HG03378 (cell line): ENCODE data around the gene SPOP.
"Not testable (repeated sequence)": the region's sequence is repeated elsewhere in the genome, so short reads cannot be mapped to it uniquely, and the experiment has no call there.

Source experiments
- ATAC-seq: cut with Tn5 transposase; IDR thresholded peaks from one replicate; pipeline ENCODE4 v1.9.1; 2021; ENCODE audit warnings: mild to moderate bottlenecking, moderate library complexity; ENCODE audit not compliant: unreplicated experiment

Gene SPOP

DNA sequence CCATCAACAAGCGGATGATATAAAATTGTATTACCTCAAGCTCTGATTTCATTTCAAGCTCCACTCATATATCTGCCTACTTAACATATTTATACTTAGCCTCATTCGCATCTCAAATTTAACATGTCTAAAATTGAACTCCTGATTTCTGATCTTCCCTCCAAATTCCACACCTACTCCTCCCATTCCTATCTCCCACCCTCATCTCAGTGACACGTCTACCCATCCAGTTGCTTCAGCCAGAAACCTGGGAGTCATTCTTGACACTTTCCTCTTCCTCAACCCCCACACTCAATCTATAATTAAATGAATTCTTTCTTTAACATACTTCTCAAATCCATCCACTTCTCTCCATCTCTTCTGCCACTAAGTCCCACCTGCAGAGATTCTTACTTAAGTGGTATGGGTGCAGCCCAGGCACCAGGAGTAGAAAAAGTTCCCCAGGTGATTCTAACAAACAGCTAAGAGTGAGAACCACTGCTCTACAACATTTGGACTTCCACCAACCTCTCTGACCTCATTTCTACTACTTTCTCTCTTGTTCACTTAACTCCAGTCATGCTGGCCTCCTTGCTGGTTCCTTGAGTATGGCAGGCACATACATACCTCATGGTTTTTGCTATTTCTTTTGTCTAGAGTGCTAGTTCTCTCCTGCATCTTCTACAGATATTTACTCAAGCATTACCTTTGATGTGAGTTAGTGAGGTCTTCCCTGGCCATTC is 18.1 kb downstream of the SPOP start:
- ATAC-seq: no peak

DNA sequence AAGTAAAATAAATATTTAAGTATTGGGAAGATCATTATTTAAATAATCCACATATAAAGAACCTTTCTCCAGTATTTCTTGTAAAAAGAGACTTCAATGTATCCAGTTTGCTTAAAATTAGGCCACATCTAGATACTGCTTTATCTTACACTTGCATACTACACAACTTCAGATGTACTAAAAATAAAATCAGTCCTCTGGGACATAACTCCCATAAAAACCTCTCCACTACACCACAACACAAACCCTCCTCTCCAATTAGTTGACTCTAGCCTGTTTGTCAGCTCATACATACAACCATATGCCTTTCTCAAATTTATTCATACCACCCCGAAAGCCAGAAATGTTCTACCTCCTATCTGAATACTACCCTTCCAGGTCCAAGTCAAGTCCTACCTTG is 21.6 kb downstream of the SPOP start:
- ATAC-seq: no peak

DNA sequence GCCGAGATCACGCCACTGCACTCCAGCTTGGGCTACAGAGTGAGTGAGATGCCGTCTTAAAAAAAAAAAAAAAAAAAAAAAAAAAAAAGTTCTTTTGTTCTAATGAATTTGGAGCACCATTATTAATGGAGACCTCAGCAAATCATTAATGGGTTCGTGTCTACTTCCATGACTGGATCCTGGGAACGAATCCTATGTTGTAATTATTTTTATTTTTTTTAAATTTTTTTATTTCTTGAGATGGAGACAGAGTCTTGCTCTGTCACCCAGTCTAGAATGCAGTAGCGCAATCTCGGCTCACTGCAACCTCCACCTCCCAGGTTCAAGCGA is 30.7 kb downstream of the SPOP start:
- ATAC-seq: no peak

DNA sequence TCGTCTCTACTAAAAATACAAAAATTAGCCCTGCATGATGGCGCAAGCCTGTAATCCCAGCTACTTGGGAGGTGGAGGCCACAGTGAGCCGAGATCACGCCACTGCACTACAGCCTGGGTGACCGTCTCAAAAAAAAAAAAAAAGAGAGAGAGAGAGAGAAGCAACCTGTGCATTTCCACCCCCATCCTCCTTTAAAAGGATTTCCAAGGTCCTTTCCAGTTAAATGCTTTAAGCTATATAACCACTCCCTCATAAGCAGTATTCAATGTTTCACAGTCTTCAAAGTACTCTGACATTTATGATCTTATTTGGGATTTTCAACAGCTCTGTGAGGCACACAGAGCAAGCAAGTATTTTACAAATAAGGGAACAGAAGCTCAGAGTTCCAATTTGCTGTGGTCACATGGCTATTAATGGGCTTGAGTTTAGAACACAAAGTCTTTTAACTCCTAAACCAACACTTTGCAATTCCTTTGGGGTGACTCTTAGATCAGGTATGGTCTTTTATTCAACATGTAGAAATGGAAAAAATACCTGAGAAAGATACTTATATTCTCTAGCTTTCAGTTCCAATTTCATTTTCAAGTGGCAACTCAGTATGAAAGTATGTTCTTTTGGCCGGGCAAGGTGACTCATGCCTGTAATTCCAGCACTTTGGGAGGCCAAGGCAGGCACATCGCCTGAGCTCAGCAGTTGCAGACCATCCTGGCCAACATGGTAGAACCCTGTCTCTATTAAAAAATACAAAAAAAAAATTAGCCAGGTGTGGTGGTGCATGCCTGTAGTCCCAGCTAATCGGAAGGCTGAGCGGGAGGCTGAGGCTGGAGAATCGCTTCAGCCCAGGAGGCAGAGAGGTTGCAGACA is 31.3 kb downstream of the SPOP start:
- ATAC-seq: peak; percentile 60

DNA sequence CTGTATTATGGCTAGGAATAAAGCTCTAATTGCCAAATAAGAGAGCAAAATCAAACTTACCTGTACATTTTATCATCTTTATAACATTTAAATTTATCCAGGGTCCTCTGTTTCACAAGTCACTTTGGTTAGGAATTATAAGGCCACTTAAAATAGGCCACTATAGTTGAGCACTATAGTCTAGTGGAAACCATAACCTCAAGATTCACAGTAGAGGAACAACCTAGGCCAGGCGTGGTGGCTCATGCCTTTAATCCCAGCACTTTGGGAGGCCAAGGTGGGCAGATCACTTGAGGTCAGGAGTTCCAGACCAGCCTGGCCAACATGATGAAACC is 31.9 kb downstream of the SPOP start:
- not testable (repeated sequence) for ATAC-seq

DNA sequence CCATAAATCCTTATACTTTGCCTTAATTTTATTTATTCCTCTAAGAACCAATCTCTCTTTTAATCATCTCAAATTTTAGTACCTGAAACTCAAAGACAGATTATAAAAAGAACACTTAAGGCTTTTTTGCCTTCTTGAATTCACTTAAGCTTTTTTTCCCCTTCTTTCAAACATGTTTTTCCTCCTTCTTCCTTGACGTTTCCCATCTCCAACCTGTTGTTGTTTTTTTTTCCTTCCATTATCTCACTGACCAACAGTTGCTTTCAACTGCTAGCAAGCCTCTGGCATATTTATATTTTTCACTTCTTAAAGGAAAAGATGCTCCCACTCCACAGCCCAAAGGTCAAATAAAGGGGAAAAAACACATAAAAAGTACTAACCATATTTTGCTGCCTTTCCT is 32.2 kb downstream of the SPOP start:
- ATAC-seq: no peak

DNA sequence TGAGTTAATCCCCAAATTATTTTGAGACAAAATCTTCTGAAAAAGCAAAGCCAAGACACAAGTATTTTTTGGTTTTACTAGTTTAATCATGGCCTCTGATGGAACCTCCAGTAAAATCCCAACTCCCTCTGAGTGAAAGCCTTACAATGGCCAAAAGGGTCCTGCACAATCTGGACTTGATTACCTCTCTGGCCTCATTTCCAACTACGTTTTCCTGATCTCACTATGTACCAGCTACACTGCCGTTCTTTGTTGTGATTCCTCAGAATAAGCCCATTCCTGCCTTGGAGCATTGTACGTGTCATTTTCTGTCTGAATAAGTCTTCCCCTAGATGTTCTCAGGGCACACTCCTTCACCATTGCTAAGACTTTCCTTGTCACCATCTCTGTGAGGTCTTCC is 37.3 kb downstream of the SPOP start:
- ATAC-seq: no peak

DNA sequence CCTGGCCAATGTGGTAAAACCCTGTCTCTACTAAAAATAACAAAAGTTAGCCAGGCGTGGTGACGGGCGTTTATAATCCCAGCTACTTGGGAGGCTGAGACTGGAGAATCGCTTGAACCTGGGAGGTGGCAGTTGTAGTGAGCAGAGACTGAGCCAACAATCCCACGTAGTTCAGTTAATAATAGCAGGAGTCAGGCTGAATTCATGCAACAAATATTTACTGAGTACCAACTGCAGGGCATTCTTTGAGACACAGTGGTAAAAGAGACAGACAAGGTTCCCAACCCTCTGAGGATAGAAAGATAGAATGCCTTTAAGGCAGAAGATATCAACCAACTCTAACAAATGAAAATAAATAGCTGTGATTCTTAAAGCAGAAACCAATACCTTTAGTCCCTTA is 39.1 kb downstream of the SPOP start:
- ATAC-seq: no peak

DNA sequence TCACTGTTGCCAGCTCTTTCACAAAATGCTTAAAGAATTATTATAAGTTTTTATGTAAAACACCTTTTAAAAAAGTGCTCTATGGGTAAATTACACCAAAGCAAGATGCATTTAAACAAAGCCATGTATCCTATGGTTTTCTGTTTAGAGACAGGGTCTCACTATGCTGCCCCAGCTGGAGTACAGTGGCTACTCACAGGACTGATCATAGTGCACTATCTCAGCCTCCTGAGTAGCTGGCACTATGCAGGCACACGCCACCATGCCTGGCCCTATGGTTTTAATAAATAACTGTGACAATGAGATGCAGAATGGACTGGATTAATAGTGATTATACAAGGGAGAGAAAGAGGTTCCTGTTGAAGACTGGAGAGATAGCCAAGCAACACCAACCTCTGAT is 40.2 kb downstream of the SPOP start:
- no peak for ATAC-seq

DNA sequence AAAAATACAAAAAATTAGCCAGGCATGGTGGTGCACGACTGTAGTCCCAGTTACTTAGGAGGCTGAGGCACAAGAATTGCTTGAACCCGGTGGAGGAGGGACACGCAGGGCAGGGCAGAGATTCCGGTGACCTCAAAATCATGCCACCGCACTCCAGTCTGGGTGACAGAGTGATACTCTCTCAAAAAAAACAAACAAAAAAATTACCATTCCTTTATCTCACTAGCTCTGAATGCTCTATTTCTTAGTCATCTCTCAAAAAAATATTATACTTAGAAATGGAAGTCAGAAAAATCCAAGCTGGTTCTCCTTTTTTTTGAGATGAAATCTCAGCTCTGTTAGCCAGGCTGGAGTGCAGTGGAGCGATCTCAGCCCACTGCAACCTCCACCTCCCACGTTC is 40.8 kb downstream of the SPOP start:
- no peak for ATAC-seq

DNA sequence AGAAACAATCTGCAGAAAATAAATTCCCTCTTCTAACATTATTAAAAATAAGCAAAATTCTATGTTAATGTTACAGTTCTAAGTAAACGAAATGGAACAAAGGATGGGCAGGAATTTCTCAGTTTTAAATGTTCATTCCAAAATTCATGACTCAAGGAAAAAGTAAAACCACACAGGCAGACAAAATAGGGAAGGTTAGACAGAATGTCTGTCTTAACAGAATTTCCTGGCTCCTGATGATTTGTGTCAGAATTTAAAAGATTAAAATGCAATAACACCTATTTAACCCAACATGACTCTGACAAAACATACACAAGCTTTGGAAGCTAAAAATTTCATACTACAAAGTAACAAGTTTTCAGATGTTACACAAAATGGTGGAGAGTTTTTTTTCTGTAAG is 42.8 kb downstream of the SPOP start:
- no peak for ATAC-seq

DNA sequence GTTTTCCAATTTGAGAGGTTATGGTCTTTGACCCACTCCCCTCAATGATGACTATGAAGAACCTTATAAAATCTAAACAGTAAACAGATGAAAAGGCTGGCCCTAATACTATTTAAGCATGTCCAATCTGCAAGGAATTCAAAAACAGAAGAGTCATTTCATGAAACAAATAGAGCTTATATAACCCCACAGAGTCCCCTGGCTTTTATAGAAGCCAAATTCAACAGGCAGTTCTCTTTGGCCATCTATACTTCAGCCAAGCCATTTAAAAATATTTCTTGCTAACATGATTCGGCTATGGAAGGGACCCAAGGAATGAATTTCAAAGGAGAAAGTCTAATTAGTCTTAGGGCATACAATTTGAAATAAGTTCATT is 43.4 kb downstream of the SPOP start:
- no peak for ATAC-seq

DNA sequence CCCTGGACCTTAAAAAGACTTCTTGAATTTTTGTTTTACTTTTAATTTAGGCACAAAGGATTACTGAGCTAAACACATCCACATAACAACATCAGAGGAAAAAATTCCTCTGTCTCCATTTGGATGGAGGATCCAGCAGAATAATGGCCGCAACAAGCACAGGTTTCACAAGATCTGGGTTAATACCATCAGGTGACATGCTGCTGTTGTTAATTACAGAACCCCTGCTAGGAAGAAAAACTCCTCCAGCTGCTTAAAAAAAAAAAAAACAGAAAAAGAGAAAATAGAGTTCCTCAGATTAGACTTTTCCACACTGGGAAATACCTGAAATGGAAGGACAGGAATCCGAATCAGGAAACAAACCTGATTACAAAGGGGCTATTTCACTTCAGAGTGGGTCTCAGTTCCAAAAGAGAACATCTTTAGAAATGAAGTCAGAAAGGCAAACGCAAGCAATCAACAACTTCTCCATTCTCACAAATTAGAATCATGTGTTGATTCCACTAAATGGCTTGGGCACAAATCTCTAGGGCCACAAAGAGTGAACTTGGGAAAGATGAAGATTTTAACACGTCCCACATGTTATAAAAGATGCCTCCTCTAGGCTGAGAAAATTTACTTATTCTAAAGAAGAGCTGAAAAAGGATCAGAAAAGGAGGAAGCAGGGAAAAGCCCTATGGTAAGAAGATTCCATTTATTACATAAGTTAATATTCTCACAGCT is 44.0 kb downstream of the SPOP start:
- no peak for ATAC-seq

DNA sequence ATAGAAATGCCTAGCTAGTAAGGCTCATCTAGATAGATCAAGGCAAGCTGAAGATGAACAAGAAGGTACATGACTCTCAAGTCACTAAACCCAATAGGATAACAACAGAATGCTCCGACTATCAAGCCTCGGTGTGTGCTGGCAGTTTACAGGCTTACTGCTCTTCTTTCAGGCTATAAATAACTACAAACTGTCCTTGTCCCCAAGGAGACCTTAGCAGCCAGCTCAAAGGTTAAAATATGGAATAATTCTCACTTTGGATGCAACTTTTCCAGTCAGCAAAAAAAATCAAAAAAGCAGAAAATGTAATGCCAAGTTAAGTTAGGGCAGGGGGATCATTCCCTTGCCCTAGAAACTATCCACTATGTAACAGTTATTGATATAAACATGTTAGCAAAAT is 44.6 kb downstream of the SPOP start:
- ATAC-seq: no peak

DNA sequence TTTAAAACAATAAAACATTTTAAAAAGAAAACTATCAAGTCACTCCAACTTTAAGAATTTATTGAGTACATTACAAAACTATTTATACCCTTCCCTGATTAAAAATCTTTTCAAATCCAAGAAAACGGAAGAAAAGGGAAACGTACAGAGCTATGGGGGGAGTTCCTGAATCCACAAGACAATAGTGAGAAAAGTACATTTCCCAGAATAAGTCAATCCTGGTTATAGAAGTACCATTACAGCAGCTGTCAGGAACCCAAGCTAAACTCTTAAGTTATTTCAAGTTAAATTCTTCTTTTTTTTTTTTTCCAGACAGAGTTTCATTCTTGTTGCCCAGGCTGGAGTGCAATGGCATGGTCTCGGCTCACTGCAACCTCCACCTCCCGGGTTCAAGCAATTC is 45.7 kb downstream of the SPOP start:
- ATAC-seq: no peak

DNA sequence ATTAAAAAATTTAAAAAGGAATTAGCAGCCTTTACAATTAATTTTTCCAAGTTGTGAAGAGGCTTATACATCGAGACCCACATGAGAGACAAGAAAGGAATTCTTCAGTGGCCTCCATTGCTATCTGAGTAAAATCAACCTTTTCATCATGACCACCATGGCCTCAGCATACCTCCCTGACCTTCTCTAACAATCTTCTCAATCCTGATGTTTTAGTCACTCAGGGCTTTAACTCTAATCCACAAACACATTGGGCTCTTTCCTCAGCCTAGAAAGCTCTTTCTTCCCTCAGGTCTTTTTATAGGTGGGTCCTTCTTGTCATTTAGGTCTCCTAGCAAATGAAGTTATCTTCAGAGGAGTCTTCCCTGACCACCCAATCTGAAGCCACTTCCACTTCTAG is 46.4 kb downstream of the SPOP start:
- no peak for ATAC-seq

DNA sequence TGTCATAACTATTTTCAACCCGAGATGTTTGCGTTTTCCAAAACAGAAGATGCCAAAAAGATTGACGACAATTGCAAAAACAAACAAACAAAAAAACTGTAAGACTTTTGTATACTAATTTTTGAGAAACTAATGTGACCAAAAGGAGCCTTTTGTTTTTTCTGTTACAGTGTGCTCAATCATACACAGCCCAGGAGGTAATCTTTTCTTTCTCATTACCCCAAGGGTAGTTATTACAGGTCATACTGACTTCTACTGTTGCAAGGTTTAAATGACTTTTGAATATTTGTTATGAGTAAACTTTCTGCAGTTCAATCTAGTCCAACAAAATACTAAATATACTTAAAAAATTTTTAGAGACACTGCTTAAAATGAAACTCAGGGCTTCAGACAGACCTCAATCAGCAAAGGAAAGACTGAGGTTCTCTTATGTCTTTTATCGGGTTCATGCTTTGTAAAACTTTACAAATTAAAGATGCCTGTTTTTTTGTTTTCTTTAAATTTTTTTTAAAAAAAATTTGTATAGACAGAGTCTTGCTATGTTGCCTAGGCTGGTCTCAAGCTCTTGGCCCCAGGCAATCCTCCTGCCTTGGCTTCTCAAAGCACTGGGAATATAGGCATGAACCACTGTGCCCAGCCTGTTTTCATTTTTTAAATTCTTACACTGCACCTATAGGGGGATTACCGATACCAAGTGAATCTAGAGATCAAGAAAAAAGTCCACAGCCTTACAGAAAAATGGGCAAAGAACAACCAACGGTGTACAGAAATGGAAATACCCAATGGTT is 47.6 kb downstream of the SPOP start:
- no peak for ATAC-seq

DNA sequence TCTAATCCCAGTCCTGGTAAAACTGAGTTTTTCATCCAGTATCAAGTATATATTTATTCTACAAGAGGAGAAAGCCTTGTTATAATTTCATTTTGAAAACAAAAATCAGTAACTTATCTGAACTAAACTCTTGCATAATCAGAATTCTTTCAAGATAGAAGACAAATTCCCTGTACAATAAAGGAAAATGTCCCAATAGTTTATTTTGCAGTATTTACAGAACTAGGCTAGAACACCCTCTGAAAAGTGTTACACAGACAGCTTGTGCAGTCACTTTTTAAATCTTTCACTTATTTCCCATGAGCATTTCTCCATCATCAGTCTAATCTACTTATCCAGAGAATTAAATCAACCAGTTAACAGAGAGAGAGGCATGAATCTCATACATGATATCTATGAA is 48.5 kb downstream of the SPOP start:
- ATAC-seq: no peak

DNA sequence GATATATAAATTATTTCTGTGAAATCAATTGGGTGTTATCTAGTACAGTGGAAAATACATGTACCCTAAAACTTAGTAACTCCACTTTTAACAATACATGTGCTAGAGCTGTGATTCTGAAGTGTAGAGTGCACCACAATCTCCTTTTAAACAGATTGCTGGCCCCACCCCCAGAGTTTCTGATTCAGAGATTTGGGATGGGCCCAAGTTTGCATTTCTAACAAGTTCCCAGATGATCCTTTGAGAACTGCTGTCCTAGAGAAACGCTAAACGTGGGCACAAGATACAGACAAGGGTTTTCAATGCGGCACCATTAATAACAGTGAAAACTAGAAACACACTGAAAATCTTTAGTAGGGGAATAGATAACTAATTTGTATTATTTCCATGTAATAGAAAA is 53.0 kb downstream of the SPOP start:
- ATAC-seq: no peak

DNA sequence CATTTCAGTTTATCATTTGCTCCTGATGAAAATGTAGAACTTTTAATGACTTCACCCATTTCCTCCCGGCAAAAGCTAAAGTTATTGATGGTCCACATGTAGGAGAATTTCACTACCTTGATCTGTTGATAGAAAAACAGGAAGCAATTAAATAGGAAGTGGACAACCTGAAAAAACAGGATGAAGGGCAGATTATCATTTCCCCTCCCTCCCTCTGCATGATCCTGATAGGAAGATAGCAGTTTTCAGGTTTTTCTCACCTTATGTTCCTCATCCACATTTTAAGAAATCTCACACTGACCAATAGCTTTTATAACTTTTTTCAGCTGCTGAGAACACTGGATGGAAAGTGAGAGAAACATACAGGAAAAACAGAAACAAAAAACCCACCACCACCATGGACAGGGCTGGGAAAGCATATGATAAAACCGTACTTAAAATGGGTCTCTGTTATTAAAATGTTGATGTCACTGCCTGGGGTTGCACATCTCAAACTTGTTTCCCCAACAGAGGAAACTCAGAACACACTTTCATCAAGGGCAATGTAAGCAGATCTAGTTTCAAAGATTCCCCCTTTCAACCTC is 55.9 kb downstream of the SPOP start:
- ATAC-seq: no peak

DNA sequence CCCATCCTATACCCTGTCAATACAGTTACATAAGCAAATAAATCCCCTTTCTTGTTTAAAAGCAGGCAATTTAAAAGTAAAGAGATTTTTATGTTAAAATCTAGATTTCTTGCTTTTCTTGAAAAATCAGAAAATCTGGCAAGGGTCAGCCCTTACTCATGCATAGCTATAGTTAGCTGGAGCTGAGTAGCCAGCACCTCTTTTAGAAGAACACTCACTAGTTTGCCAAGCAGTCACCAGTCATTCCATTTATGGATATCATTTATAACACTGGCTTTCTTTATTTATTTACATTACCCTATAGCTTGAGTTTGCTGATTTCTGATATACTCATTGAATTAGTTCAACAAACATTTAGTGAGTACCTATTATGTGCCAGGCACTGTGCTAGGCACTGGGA is 56.5 kb downstream of the SPOP start:
- no peak for ATAC-seq
